Neural progenitor cell (in vitro differentiated cells): Measurements from ENCODE around the gene FNIP1. TPM values are rescaled to one million over a fixed set of nuclear protein-coding genes. Genes with fewer than 3 reads are reported as not detected.

Experiments used
- DNase-seq: peaks from one replicate; pipeline ENCODE4 v3.0.0-alpha.2; 2016; ENCODE audit warnings: low spot score
- H2AFZ ChIP-seq: fragments of 200-600 bp; sonication (generic); replicated peaks from 2 replicates; pipeline ENCODE4 v1.6.1; 2016; ENCODE audit warnings: antibody characterized with exemption
- H3F3A ChIP-seq: fragments of 200-600 bp; sonication (generic); 2 replicates; pipeline ENCODE4 v1.6.1; 2016; ENCODE audit warnings: antibody characterized with exemption, low read depth
- H3K27ac ChIP-seq: fragments of 200-600 bp; sonication (generic); 2 replicates; pipeline ENCODE4 v1.5.1; 2016; ENCODE audit warnings: mild to moderate bottlenecking
- H3K27me3 ChIP-seq: fragments of 200-600 bp; sonication (generic); 2 replicates; pipeline ENCODE4 v1.6.1; 2016; ENCODE audit warnings: mild to moderate bottlenecking, moderate library complexity
- H3K36me3 ChIP-seq: fragments of 200-600 bp; sonication (generic); 2 replicates; pipeline ENCODE4 v1.5.1; 2016
- H3K4me1 ChIP-seq: fragments of 200-600 bp; sonication (generic); 2 replicates; pipeline ENCODE4 v1.6.1; 2016; ENCODE audit warnings: mixed run types
- H3K4me2 ChIP-seq: fragments of 200-600 bp; sonication (generic); 2 replicates; pipeline ENCODE4 v1.6.1; 2016
- H3K4me3 ChIP-seq: fragments of 200-600 bp; sonication (generic); 2 replicates; pipeline ENCODE4 v1.5.1; 2016
- H3K79me2 ChIP-seq: fragments of 200-600 bp; sonication (generic); 2 replicates; pipeline ENCODE4 v1.6.1; 2016; ENCODE audit warnings: low read depth
- H3K9ac ChIP-seq: fragments of 200-600 bp; sonication (generic); 2 replicates; pipeline ENCODE4 v1.6.1; 2016
- H3K9me3 ChIP-seq: fragments of 200-600 bp; sonication (generic); 2 replicates; pipeline ENCODE4 v1.5.1; 2016; ENCODE audit warnings: low read depth
- H4K20me1 ChIP-seq: fragments of 200-600 bp; sonication (generic); 2 replicates; pipeline ENCODE4 v1.6.1; 2016; ENCODE audit warnings: low read depth
- H3K27ac Mint-ChIP-seq: 3 replicates; pipeline ENCODE4 v1.8.0; 2021; ENCODE audit warnings: mixed read lengths
- H3K27me3 Mint-ChIP-seq: 2 replicates; pipeline ENCODE4 v1.8.0; 2022; ENCODE audit warnings: low read depth, mild to moderate bottlenecking, inconsistent platforms, moderate library complexity, mixed read lengths; ENCODE audit not compliant: insufficient read depth
- H3K36me3 Mint-ChIP-seq: 3 replicates; pipeline ENCODE4 v1.8.0; 2021; ENCODE audit warnings: mixed read lengths
- H3K4me1 Mint-ChIP-seq: 3 replicates; pipeline ENCODE4 v1.8.0; 2021; ENCODE audit warnings: mixed read lengths
- H3K4me3 Mint-ChIP-seq: 3 replicates; pipeline ENCODE4 v1.8.0; 2021; ENCODE audit warnings: mild to moderate bottlenecking, moderate library complexity, mixed read lengths
- H3K9me3 Mint-ChIP-seq: 3 replicates; pipeline ENCODE4 v1.8.0; 2020; ENCODE audit warnings: mixed read lengths
- CTCF ChIP-seq: fragments of 200-600 bp; sonication (generic); IDR thresholded peaks from 2 replicates; pipeline ENCODE4 v1.5.1; 2017; ENCODE audit warnings: antibody characterized with exemption, mild to moderate bottlenecking
- EZH2 ChIP-seq: fragments of 200-600 bp; sonication (generic); IDR thresholded peaks from 2 replicates; pipeline ENCODE4 v1.6.1; 2017; ENCODE audit warnings: antibody characterized with exemption, mild to moderate bottlenecking, moderate library complexity
- EZH2phosphoT487 ChIP-seq: fragments of 200-600 bp; sonication (generic); IDR thresholded peaks from 2 replicates; pipeline ENCODE4 v1.6.1; 2017; ENCODE audit warnings: antibody characterized with exemption
- total RNA-seq: library from RNA; depleted of rRNA; stranded (reverse); fragments of >200 nt; gene quantifications from 2 replicates; pipeline ENCODE4 v1.2.3, GENCODE V29; 2015; ENCODE audit warnings: low replicate concordance

Gene FNIP1
- total RNA-seq, 1 donor from 2014 or later = 44.4 TPM

GRCh38 chr5:131747180-131748105, 49.4 kb downstream of the FNIP1 start:
- H3K79me2 ChIP-seq = peaks cover 2% of the 10 kb centered on the region

GRCh38 chr5:131746423-131746822, 50.4 kb downstream of the FNIP1 start:
- Histone ChIP-seq H3K79me2 (no peaks in the 10 kb centered on the region), H3K27me3 (no peaks in the 10 kb centered on the region), H3K36me3 (peaks cover 8% of the 10 kb centered on the region), H3K9me3 (no peaks in the 10 kb centered on the region), H3K9ac (no peak overlapping the region), H3K4me2 (no peak overlapping the region), H4K20me1 (no peaks in the 10 kb centered on the region), H3K4me3 (no peak overlapping the region), H2AFZ (no peak overlapping the region), H3F3A (no peaks in the 10 kb centered on the region), H3K4me1 (no peaks in the 10 kb centered on the region), H3K27ac (no peak overlapping the region)
- Mint-ChIP-seq H3K36me3 (peaks cover 6% of the 10 kb centered on the region), H3K27ac (no peak overlapping the region), H3K4me3 (no peak overlapping the region), H3K9me3 (no peaks in the 10 kb centered on the region), H3K4me1 (peaks cover 4% of the 10 kb centered on the region), H3K27me3 (no peaks in the 10 kb centered on the region)
- TF ChIP-seq EZH2phosphoT487 = no peak
- TF ChIP-seq CTCF = no peak
- no peak for TF ChIP-seq EZH2
- no peak for DNase-seq

More at GRCh38 chr5:131747180-131748105, 49.4 kb downstream of the FNIP1 start:
- no peak overlapping the region for H3K4me2 ChIP-seq
- H2AFZ ChIP-seq = no peak overlapping the region
- no peaks in the 10 kb centered on the region for H3K9me3 ChIP-seq
- no peaks in the 10 kb centered on the region for H4K20me1 ChIP-seq
- H3K9ac ChIP-seq = no peak overlapping the region
- Mint-ChIP-seq H3K9me3 (no peaks in the 10 kb centered on the region), H3K36me3 (peaks cover 6% of the 10 kb centered on the region), H3K4me1 (peaks cover 4% of the 10 kb centered on the region), H3K4me3 (no peak overlapping the region), H3K27me3 (no peaks in the 10 kb centered on the region), H3K27ac (no peak overlapping the region)
- no peak for DNase-seq
- TF ChIP-seq CTCF (no peak), EZH2 (no peak), EZH2phosphoT487 (no peak)
- H3K36me3 ChIP-seq = peaks cover 6% of the 10 kb centered on the region
- no peak overlapping the region for H3K4me3 ChIP-seq
- no peaks in the 10 kb centered on the region for H3K27me3 ChIP-seq
- H3K4me1 ChIP-seq = no peaks in the 10 kb centered on the region
- no peak overlapping the region for H3K27ac ChIP-seq
- no peaks in the 10 kb centered on the region for H3F3A ChIP-seq

- H3K79me2 ChIP-seq = no peaks in the 10 kb centered on the region
- no peak overlapping the region for H3K27ac Mint-ChIP-seq
Measured at GRCh38 chr5:131745703-131746102, 51.1 kb downstream of the FNIP1 start.

More at GRCh38 chr5:131745703-131746102, 51.1 kb downstream of the FNIP1 start:
- Histone ChIP-seq H3K4me3 (no peak overlapping the region), H3F3A (no peaks in the 10 kb centered on the region), H3K27me3 (no peaks in the 10 kb centered on the region), H3K9me3 (no peaks in the 10 kb centered on the region), H3K4me2 (no peak overlapping the region), H3K9ac (no peak overlapping the region), H3K27ac (no peak overlapping the region), H2AFZ (no peak overlapping the region), H4K20me1 (no peaks in the 10 kb centered on the region), H3K36me3 (peaks cover 8% of the 10 kb centered on the region), H3K4me1 (no peaks in the 10 kb centered on the region)
- no peaks in the 10 kb centered on the region for H3K27me3 Mint-ChIP-seq
- DNase-seq = no peak
- peaks cover 4% of the 10 kb centered on the region for H3K4me1 Mint-ChIP-seq
- peaks cover 6% of the 10 kb centered on the region for H3K36me3 Mint-ChIP-seq
- no peak overlapping the region for H3K4me3 Mint-ChIP-seq
- H3K9me3 Mint-ChIP-seq = no peaks in the 10 kb centered on the region
- TF ChIP-seq EZH2 = no peak
- TF ChIP-seq CTCF = no peak
- no peak for TF ChIP-seq EZH2phosphoT487
